SK-N-SH (cell line): ENCODE measurements around the gene CRIP3. TPM values are rescaled to one million over a fixed set of nuclear protein-coding genes. Genes with fewer than 3 reads are reported as not detected.

Experiments used
- CTCF ChIA-PET: fragments of 300-600, 350-600 bp; formaldehyde crosslinking; extraction: SDS; loops from one replicate; lab custom pipeline; 2021; lab: Yijun Ruan, JAX
- POLR2A ChIA-PET: fragments of 350-600 bp; sonication (Branson Sonifier 250); formaldehyde crosslinking; extraction: SDS; loops from one replicate; lab custom pipeline; 2020; ENCODE audit warnings: antibody characterized with exemption, inconsistent platforms; lab: Yijun Ruan, JAX
- DNase-seq: peaks from one replicate; pipeline ENCODE4 v3.0.0; 2012
- H2AFZ ChIP-seq: fragments of 200-600 bp; sonication (generic); 2 replicates; pipeline ENCODE4 v1.8.1; 2016; ENCODE audit warnings: antibody characterized with exemption, mild to moderate bottlenecking, low read depth
- H3F3A ChIP-seq: fragments of 200-600 bp; sonication (generic); replicated peaks from 2 replicates; pipeline ENCODE3; 2016; ENCODE audit warnings: antibody characterized with exemption, mild to moderate bottlenecking; ENCODE audit not compliant: insufficient read depth
- H3K27ac ChIP-seq, 2 experiments: fragments of 200-500 bp in 1 of 2; fragments of 200-600 bp in 1 of 2; sonication (Bioruptor generic) in 1 of 2; sonication (generic), shearing (Covaris generic) in 1 of 2; 2 replicates each; pipeline versions ENCODE4 v1.5.1 to v1.6.1; 2014 to 2016; ENCODE audit warnings: low read depth in 2 of 2, inconsistent platforms in 1 of 2, low read length in 1 of 2, mild to moderate bottlenecking in 1 of 2, mixed read lengths in 1 of 2
- H3K27me3 ChIP-seq: fragments of 200-600 bp; sonication (generic), shearing (Covaris generic); 2 replicates; pipeline ENCODE4 v1.6.1; 2016; ENCODE audit warnings: mixed run types; ENCODE audit not compliant: insufficient read depth
- H3K36me3 ChIP-seq, 2 experiments: fragments of 200-500 bp in 1 of 2; fragments of 200-600 bp in 1 of 2; sonication (Bioruptor generic) in 1 of 2; sonication (generic) in 1 of 2; replicated peaks in 1 of 2; 2 replicates each; pipeline versions ENCODE3 to v1.5.1; 2014 to 2016; ENCODE audit warnings: low read length in 1 of 2, mild to moderate bottlenecking in 1 of 2; ENCODE audit not compliant: insufficient read depth in 2 of 2, control insufficient read depth in 1 of 2
- H3K4me1 ChIP-seq, 2 experiments: fragments of 200-500 bp in 1 of 2; fragments of 200-600 bp in 1 of 2; sonication (Bioruptor generic) in 1 of 2; sonication (generic), shearing (Covaris generic) in 1 of 2; 2 replicates each; pipeline versions ENCODE4 v1.5.1 to v1.6.1; 2014 to 2016; ENCODE audit warnings: low read depth in 1 of 2, low read length in 1 of 2, mixed run types in 1 of 2; ENCODE audit not compliant: insufficient read depth in 2 of 2, control insufficient read depth in 1 of 2
- H3K4me2 ChIP-seq: fragments of 200-600 bp; sonication (generic), shearing (Covaris generic); 2 replicates; pipeline ENCODE4 v1.6.1; 2017; ENCODE audit warnings: mixed run types
- H3K4me3 ChIP-seq, 2 experiments: fragments of 200-500 bp in 1 of 2; fragments of 200-600 bp in 1 of 2; sonication (Bioruptor generic) in 1 of 2; sonication (generic), shearing (Covaris generic) in 1 of 2; 2 replicates each; pipeline versions ENCODE4 v1.5.1 to v1.8.1; 2014 to 2016; ENCODE audit warnings: low read depth in 2 of 2, inconsistent platforms in 1 of 2, low read length in 1 of 2, mild to moderate bottlenecking in 1 of 2, mixed read lengths in 1 of 2, moderate library complexity in 1 of 2
- H3K79me2 ChIP-seq: fragments of 200-600 bp; sonication (generic); 2 replicates; pipeline ENCODE4 v1.8.1; 2017; ENCODE audit warnings: mild to moderate bottlenecking; ENCODE audit not compliant: insufficient read depth
- H3K9ac ChIP-seq: fragments of 200-600 bp; sonication (generic); 2 replicates; pipeline ENCODE4 v1.6.1; 2017; ENCODE audit warnings: mixed run types
- H3K9me2 ChIP-seq: fragments of 200-600 bp; sonication (generic); 2 replicates; pipeline ENCODE4 v1.6.1; 2017; ENCODE audit warnings: mixed run types
- H3K9me3 ChIP-seq: fragments of 200-600 bp; sonication (generic); 2 replicates; pipeline ENCODE4 v1.6.1; 2017; ENCODE audit warnings: mixed run types, mild to moderate bottlenecking, moderate library complexity
- H4K20me1 ChIP-seq: fragments of 200-600 bp; sonication (generic); 2 replicates; pipeline ENCODE4 v1.6.1; 2017; ENCODE audit warnings: mild to moderate bottlenecking, mixed run types; ENCODE audit not compliant: insufficient read depth
- CTCF ChIP-seq: fragments of 200-600 bp; sonication (generic); IDR thresholded peaks from 2 replicates; pipeline ENCODE4 v1.6.1; 2017; ENCODE audit warnings: antibody characterized with exemption, mild to moderate bottlenecking, moderate library complexity
- EP300 ChIP-seq, 2 experiments: IDR thresholded peaks; 2 replicates each; pipeline versions ENCODE4 v1.4.0 to v1.6.1; 2012; ENCODE audit warnings: borderline replicate concordance in 1 of 2, low read depth in 1 of 2, low read length in 1 of 2
- FOXJ3 ChIP-seq: sonication (generic); formaldehyde crosslinking; IDR thresholded peaks from 2 replicates; pipeline ENCODE4 v1.5.1; 2020; ENCODE audit warnings: mild to moderate bottlenecking, missing genetic modification reagents
- IRF3 ChIP-seq: fragments of 150-350 bp; IDR thresholded peaks from 2 replicates; pipeline ENCODE4 v1.6.1; 2016; ENCODE audit warnings: mild to moderate bottlenecking, low read depth, low read length
- JUND ChIP-seq: IDR thresholded peaks from 2 replicates; pipeline ENCODE4 v1.4.0; 2012
- POLR2AphosphoS5 ChIP-seq: IDR thresholded peaks from 2 replicates; pipeline ENCODE4 v1.6.1; 2012; ENCODE audit warnings: low read depth, low read length
- RAD21 ChIP-seq: IDR thresholded peaks from 2 replicates; pipeline ENCODE4 v1.6.1; 2012; ENCODE audit warnings: mild to moderate bottlenecking, low read length
- RFX5 ChIP-seq: IDR thresholded peaks from 2 replicates; pipeline ENCODE4 v1.6.1; 2012; ENCODE audit warnings: mild to moderate bottlenecking, improper control_type of control experiment, low read length
- RXRA ChIP-seq: IDR thresholded peaks from 2 replicates; pipeline ENCODE4 v1.4.0; 2012; ENCODE audit warnings: low read depth, mild to moderate bottlenecking, borderline replicate concordance
- SIN3A ChIP-seq: IDR thresholded peaks from 2 replicates; pipeline ENCODE4 v1.6.1; 2012; ENCODE audit warnings: low read depth, mild to moderate bottlenecking, low read length, moderate library complexity, borderline replicate concordance
- SMC3 ChIP-seq: IDR thresholded peaks from 2 replicates; pipeline ENCODE4 v1.6.1; 2012; ENCODE audit warnings: low read depth, low read length, improper control_type of control experiment
- TAF1 ChIP-seq: IDR thresholded peaks from 2 replicates; pipeline ENCODE4 v1.6.1; 2012; ENCODE audit warnings: low read depth, mild to moderate bottlenecking, low read length, moderate library complexity, borderline replicate concordance
- TCF12 ChIP-seq: IDR thresholded peaks from 2 replicates; pipeline ENCODE4 v1.4.0; 2012
- TEAD4 ChIP-seq: IDR thresholded peaks from 2 replicates; pipeline ENCODE4 v1.4.0; 2012; ENCODE audit warnings: mild to moderate bottlenecking, borderline replicate concordance; ENCODE audit not compliant: insufficient read depth
- USF2 ChIP-seq: fragments of 150-350 bp; IDR thresholded peaks from 2 replicates; pipeline ENCODE4 v1.6.1; 2017; ENCODE audit warnings: antibody characterized with exemption, low read length, low read depth, borderline replicate concordance
- WGBS: methylation state at CpG from one replicate; pipeline ENCODE4 v1.1.6; 2017; ENCODE audit warnings: low lambda C conversion rate; 5-methylcytosine and 5-hydroxymethylcytosine counted together
- polyA plus RNA-seq, 3 experiments: library from polyadenylated mRNA; depleted of rRNA; stranded (reverse); fragments of >200 nt; gene quantifications; 2 replicates each; pipeline ENCODE4 v1.2.3, GENCODE V29; 2012

Gene CRIP3
- polyA plus RNA-seq, 1 of the 3 experiments (the other 2 are of a cell fraction): not detected

GRCh38 chr6:43301081-43301870 lies 7.3 kb downstream of the CRIP3 start:
- Histone ChIP-seq H3K4me1 (peaks cover 0 to 10% of the 10 kb centered on the region in 2 experiments; a peak in 1 of 4 replicates), H3K79me2 (no peaks in the 10 kb centered on the region), H4K20me1 (no peaks in the 10 kb centered on the region), H3K4me2 (no peak overlapping the region), H3K27ac (no peak overlapping the region), H3F3A (no peaks in the 10 kb centered on the region), H3K9me3 (no peaks in the 10 kb centered on the region), H3K9me2 (no peaks in the 10 kb centered on the region), H3K9ac (no peak overlapping the region), H3K27me3 (peaks cover 6% of the 10 kb centered on the region; the same call in 1 of the 2 replicates), H3K36me3 (no peaks in the 10 kb centered on the region), H2AFZ (no peak overlapping the region), H3K4me3 (no peak overlapping the region)
- WGBS: 76% methylated on average over 12 of the region's 15 CpGs
- TF ChIP-seq RAD21: no peak
- TF ChIP-seq USF2: no peak
- TF ChIP-seq POLR2AphosphoS5: no peak
- no peak for TF ChIP-seq RXRA
- no peak for TF ChIP-seq JUND
- no peak for TF ChIP-seq TAF1
- no peak for TF ChIP-seq IRF3
- no peak for TF ChIP-seq FOXJ3 (CRISPR knock-in tag)
- no peak for TF ChIP-seq EP300 (IDR thresholded peaks at IDR 0.05; ENCODE audit: borderline replicate concordance in 1 of 2, low read depth in 1 of 2, low read length in 1 of 2)
- TF ChIP-seq SIN3A: no peak
- TF ChIP-seq TEAD4: no peak
- TF ChIP-seq SMC3: no peak
- TF ChIP-seq RFX5: no peak
- TF ChIP-seq CTCF: no peak
- TF ChIP-seq TCF12: no peak
- DNase-seq: no peak
- ChIA-PET POLR2A (no interaction called here), CTCF (interaction anchor here (1.2 to 2.6 kb wide), 2 partner anchors 12 to 16 kb away, joined by 4 to 9 read pairs; no protein-coding TSS in a partner anchor)
